Tibial artery (tissue), 4 donors: ENCODE data around the gene SYNGAP1.
"Not testable (repeated sequence)": the region's sequence is repeated elsewhere in the genome, so short reads cannot be mapped to it uniquely, and the experiment has no call there.

ENCODE experiments used
- DNase-seq, 2 donors: peaks; one replicate each; pipeline ENCODE4 v3.0.0-alpha.2; 2019
- H3K27ac ChIP-seq, 2 donors: fragments of 200-600 bp; sonication (generic) in 1 of 2; 1 replicate in 1 of 2; 2 replicates in 1 of 2; pipeline ENCODE4 v1.5.1; 2018 to 2019; ENCODE audit warnings: mild to moderate bottlenecking in 1 of 2
- H3K27me3 ChIP-seq, 2 donors: fragments of 200-600 bp; sonication (generic) in 1 of 2; one replicate each; pipeline versions ENCODE4 v1.5.1 to v1.6.0; 2016 to 2019
- H3K36me3 ChIP-seq, 3 donors: fragments of 200-600 bp; sonication (generic) in 2 of 3; one replicate each; pipeline ENCODE4 v1.5.1; 2016 to 2019; ENCODE audit warnings: mild to moderate bottlenecking in 2 of 3
- H3K4me1 ChIP-seq, 4 donors: fragments of 200-600 bp; sonication (generic) in 2 of 4; 1 replicate in 3 of 4; 2 replicates in 1 of 4; pipeline ENCODE4 v1.5.1; 2016 to 2019
- H3K4me3 ChIP-seq, 2 donors: fragments of 200-600 bp; sonication (generic) in 1 of 2; 1 replicate in 1 of 2; 2 replicates in 1 of 2; pipeline ENCODE4 v1.5.1; 2018 to 2019; ENCODE audit warnings: mild to moderate bottlenecking in 2 of 2
- H3K9me3 ChIP-seq, 3 donors: fragments of 200-600 bp; sonication (generic) in 1 of 3; one replicate each; pipeline ENCODE4 v1.5.1; 2016 to 2019
- CTCF ChIP-seq, 2 experiments: fragments of 200-600 bp in 1 of 2; fragments of 450-650 bp in 1 of 2; IDR thresholded peaks; one replicate each; pipeline ENCODE4 v1.5.1; 2017 to 2019; ENCODE audit warnings: antibody characterized with exemption in 2 of 2, mild to moderate bottlenecking in 1 of 2, moderate library complexity in 1 of 2
- intact Hi-C: fragments of 100-400 bp; cut with DNase I; formaldehyde crosslinking; loops from one replicate; pipeline ENCODE4 v1.15.0; 2023; ENCODE audit warnings: low total_unique reads

The SYNGAP1 gene

GRCh38 chr6:33377171-33377570 lies 42.7 kb upstream of the SYNGAP1 start:
- TF ChIP-seq CTCF (IDR thresholded peaks at IDR 0.05) = no peak
- H3K4me1 ChIP-seq = peaks cover 0 to 22% (median 17%) of the 10 kb centered on the region in 4 donors

GRCh38 chr6:33379184-33379583 lies 40.7 kb upstream of the SYNGAP1 start:
- H3K27me3 ChIP-seq, DNase-seq, H3K36me3 ChIP-seq, H3K27ac ChIP-seq, intact Hi-C loops, H3K4me3 ChIP-seq, H3K9me3 ChIP-seq: not testable (repeated sequence)
- peaks cover 0 to 20% (median 16%) of the 10 kb centered on the region in 4 donors for H3K4me1 ChIP-seq

More at GRCh38 chr6:33377171-33377570, 42.7 kb upstream of the SYNGAP1 start:
- Histone ChIP-seq H3K27me3 (no peaks in the 10 kb centered on the region), H3K36me3 (no peaks in the 10 kb centered on the region), H3K4me3 (no peak overlapping the region), H3K27ac (no peak overlapping the region), H3K9me3 (no peaks in the 10 kb centered on the region)
- intact Hi-C loops = no loop called here
- DNase-seq = no peak

- Histone ChIP-seq H3K27ac (no peak overlapping the region), H3K4me1 (peaks cover 0 to 8% (median 6%) of the 10 kb centered on the region in 4 donors), H3K9me3 (no peaks in the 10 kb centered on the region), H3K27me3 (no peaks in the 10 kb centered on the region), H3K36me3 (no peaks in the 10 kb centered on the region), H3K4me3 (no peak overlapping the region)
- intact Hi-C loops = loop anchor here (10.0 kb wide), 1 partner anchor 194 kb away; no protein-coding TSS in a partner anchor
- no peak for TF ChIP-seq CTCF (IDR thresholded peaks at IDR 0.05)
- DNase-seq = no peak
These were observed 39.4 kb upstream of the SYNGAP1 start for GRCh38 chr6:33380272-33380981.

GRCh38 chr6:33383427-33384185 lies 36.3 kb upstream of the SYNGAP1 start:
- no peak for TF ChIP-seq CTCF (IDR thresholded peaks at IDR 0.05)
- no peak overlapping the region for H3K27ac ChIP-seq

GRCh38 chr6:33384581-33385020 lies 35.3 kb upstream of the SYNGAP1 start:
- H3K4me3 ChIP-seq = no peak overlapping the region
- TF ChIP-seq CTCF (IDR thresholded peaks at IDR 0.05) = peak in 1 of 2 experiments; percentile 30

More at GRCh38 chr6:33383427-33384185, 36.3 kb upstream of the SYNGAP1 start:
- H3K4me3 ChIP-seq = no peak overlapping the region
- H3K4me1 ChIP-seq = no peaks in the 10 kb centered on the region
- DNase-seq = no peak
- H3K27me3 ChIP-seq = no peaks in the 10 kb centered on the region
- H3K9me3 ChIP-seq = no peaks in the 10 kb centered on the region
- H3K36me3 ChIP-seq = no peaks in the 10 kb centered on the region
- intact Hi-C loops = loop anchor here (10.0 kb wide), 1 partner anchor 191 kb away; no protein-coding TSS in a partner anchor

GRCh38 chr6:33390173-33390572 lies 29.7 kb upstream of the SYNGAP1 start:
- intact Hi-C loops = loop anchor here (10.0 kb wide), 1 partner anchor 65 kb away; the partner anchor contains the start of gene ZBTB9
- no peak overlapping the region for H3K4me3 ChIP-seq
- peak overlapping the region in 1 of 2 donors; percentile 92 for H3K27ac ChIP-seq
- TF ChIP-seq CTCF (IDR thresholded peaks at IDR 0.05) = no peak
- no peaks in the 10 kb centered on the region for H3K9me3 ChIP-seq
- no peak for DNase-seq
- H3K4me1 ChIP-seq = peaks cover 0 to 12% (median 7%) of the 10 kb centered on the region in 4 donors
- no peaks in the 10 kb centered on the region for H3K27me3 ChIP-seq
- H3K36me3 ChIP-seq = no peaks in the 10 kb centered on the region

More at GRCh38 chr6:33384581-33385020, 35.3 kb upstream of the SYNGAP1 start:
- Histone ChIP-seq H3K27me3 (no peaks in the 10 kb centered on the region), H3K9me3 (no peaks in the 10 kb centered on the region), H3K36me3 (no peaks in the 10 kb centered on the region), H3K27ac (no peak overlapping the region), H3K4me1 (no peaks in the 10 kb centered on the region)
- intact Hi-C loops = loop anchor here (10.0 kb wide), 1 partner anchor 190 kb away; no protein-coding TSS in a partner anchor
- no peak for DNase-seq
